VCaP (cell line): ENCODE results near the gene ZNF527.

Experiments used
- H3K27ac ChIP-seq: fragments of 450-650 bp; 2 replicates; pipeline ENCODE4 v1.5.1; 2017
- TF ChIP-seq, protein P1 (sequence below): fragments of 450-650 bp; conservative IDR thresholded peaks from 2 replicates; pipeline ENCODE4 v1.5.1; 2017; ENCODE audit warnings: mild to moderate bottlenecking, moderate library complexity

Gene ZNF527

DNA sequence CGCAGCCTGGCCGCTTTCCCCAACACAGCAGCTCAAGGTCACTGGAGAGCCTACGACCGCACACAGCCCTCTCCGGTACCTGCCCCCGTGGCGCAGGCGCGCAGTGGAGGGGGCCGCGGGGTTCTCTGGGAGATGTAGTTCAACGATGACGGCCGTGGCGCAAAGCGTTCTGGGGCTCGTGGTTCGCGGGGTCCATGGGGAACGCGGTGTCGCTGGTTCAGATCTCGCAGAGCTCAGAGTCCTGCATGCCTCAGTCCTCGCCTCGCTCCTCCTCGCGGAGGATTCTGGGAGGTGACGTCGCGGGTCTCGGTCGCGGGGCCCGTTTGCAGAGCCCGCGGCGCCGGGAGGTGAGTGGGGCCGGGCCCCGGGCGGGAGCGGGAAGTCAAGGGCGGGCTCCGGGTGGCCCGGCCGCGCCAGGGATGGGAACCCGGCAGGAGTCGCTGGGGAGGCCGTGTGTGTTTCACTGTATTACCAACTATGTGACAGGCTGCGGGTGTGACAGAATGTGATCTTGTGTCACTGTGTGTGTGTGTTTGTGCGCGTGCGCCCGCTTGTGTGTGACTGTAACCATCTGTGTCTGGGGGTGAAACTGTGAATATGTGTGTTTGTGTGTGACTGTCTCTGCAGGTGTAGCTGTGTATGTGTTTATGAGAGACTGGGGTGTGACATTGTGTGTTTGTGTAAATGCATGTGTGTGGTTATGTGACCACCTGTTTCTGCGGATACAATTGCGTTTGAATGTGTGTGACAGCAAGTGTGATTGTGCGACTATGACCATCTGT is at the start of gene ZNF527:
TSS of gene ZNF527 (plus strand) at position 220 of the 782 bp plus-strand sequence. CDS start 3,100 bp downstream, outside the sequence.
- TF ChIP-seq, protein P1, sequence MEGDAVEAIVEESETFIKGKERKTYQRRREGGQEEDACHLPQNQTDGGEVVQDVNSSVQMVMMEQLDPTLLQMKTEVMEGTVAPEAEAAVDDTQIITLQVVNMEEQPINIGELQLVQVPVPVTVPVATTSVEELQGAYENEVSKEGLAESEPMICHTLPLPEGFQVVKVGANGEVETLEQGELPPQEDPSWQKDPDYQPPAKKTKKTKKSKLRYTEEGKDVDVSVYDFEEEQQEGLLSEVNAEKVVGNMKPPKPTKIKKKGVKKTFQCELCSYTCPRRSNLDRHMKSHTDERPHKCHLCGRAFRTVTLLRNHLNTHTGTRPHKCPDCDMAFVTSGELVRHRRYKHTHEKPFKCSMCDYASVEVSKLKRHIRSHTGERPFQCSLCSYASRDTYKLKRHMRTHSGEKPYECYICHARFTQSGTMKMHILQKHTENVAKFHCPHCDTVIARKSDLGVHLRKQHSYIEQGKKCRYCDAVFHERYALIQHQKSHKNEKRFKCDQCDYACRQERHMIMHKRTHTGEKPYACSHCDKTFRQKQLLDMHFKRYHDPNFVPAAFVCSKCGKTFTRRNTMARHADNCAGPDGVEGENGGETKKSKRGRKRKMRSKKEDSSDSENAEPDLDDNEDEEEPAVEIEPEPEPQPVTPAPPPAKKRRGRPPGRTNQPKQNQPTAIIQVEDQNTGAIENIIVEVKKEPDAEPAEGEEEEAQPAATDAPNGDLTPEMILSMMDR, result peak; percentile 3; the same call in 1 of the 2 replicates
- peak within 1 kb of the TSS; percentile 82 for H3K27ac ChIP-seq

DNA sequence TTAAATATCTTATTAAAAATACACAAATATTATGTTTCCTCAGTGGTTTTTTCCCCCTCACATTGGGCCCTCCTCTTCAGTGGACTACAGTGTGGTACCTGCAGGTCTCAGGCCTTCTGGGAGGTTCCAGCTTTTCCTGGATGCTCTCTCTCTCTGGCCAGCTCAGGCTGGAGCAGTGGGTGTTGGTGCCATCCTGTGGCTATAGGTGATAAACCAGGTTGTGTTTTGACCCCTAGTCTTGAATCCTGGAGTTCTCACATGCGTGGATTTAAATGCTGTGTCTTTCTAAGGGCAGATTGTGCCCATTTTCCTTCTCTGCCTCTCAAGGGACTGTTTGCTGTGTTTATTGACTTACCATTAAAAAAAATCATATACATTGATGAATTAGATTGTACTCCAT is 41.2 kb upstream of the ZNF527 start:
- TF ChIP-seq, protein P1, result peak; percentile 78
- no peak overlapping the region for H3K27ac ChIP-seq

DNA sequence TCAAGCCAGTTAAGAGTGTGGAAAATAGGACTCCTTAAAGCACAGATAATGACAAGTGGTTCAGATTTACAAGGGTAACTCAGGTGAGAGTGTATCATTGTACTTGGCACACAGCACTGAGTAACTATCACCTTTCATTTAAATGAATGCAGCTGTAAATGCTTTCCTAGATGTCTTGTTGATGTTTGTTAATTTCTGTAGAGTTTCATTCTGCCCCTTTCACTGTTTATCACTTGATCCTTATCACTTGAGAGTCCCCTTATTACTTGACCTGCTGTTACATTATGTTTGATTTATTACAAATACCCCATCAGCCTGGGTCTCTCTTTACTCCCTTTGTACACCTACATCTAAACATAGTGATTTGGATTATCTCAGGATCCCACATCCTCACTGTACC is 38.1 kb upstream of the ZNF527 start:
- peak overlapping the region; percentile 14 for H3K27ac ChIP-seq

DNA sequence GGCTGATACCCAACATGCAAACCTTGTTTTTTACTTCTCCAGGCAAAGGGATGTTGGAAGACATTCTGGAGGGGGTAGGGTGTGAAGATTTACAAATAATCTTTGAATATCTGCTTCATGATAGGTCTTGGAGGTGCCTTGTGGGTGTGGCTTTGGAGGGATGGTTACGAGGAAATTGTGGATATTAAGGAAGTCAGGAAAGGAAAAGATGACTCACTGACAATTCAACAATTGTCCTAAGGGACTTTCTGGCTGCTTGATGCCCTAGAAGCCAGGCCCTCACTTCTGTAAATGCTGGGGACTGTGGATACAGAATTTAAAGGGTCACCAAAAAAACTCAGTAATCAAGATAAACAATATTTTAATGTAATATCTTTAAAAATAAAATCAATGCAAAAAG is 37.4 kb upstream of the ZNF527 start:
- H3K27ac ChIP-seq, result no peak overlapping the region
- TF ChIP-seq, protein P1, result no peak

More for the DNA sequence above, 38.1 kb upstream of the ZNF527 start:
- TF ChIP-seq, protein P1, result no peak

DNA sequence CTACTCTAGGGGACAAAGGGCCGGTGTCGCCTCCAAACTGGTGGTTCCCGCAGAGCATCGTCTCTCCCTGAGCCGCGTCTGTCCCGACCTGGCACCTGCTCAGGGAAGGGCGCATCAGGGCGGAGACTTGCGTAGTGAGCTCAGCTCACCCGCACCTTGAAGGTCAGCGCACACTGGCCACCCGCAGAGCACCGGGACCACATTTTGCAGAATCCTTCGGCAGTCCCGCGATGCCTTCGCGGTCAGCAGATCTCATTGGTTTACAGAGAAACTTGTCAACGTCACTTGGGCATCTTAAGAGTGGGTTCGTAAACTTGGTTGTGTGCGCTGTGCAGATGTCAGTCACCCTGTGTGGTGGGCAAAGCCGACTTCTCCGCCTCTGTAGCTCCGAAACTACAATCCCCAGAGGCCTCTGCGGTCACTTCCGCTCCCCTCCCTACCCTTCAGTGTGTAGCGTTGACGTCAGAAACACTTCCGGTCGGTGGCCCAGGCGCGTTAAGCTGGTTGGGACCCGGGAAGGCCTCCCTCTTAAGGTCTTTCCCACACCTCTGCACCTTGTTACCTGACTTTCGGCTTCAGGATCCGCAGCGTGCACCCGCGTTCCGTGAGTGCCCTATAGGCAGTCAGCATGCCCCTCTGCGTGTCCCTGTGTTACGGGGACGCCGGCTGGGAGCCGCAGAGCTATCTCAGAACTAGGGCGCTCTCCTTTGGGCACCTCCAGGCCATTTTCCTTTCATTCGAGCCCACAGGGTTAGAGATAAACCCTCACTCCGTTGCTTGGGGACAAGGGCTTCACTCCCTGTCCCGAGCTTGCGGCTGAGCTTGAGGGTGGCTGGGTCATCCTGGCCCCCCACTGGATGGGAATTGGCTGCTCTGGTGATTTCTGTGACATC is 36.5 kb upstream of the ZNF527 start:
- TF ChIP-seq, protein P1, result no peak
- H3K27ac ChIP-seq, result peak overlapping the region; percentile 84

DNA sequence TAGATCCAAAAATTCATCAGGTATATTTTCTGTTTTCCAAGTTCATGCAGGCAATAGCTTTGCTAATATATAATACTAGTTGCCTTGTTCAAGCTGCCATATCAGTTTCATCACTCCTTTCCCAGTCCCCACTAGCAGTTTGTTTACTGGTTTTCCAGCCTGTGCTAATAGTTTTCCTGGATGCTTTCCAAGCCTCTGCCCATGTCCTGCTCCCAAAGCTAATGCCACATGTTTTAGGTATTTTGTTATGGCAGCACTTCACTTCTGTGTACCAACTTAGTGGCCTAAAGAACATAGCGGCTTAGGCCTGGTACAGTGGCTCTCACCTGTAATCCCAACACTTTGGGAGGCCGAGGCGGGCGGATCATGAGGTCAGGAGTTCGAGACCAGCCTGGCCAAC is 28.1 kb upstream of the ZNF527 start:
- peak overlapping the region; percentile 58 for H3K27ac ChIP-seq
- TF ChIP-seq, protein P1, result no peak

DNA sequence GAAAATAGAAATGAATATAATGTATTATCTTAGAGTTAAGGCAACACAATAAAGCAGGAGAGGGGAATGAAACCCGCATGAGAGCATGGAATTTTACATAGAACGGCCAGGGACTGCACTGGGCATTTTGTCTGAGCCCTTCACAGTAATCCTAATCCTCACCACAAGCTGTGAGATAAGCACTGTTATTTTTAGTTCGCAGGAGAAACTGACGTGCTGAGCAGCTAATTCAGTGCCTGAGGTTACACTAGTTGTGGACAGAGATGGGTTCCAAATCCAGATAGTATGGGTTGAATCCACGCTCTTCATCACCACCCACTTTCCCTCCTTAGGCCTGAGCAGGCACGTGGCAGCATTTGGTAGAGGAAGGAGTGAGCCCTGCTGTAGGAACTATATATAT is 24.8 kb upstream of the ZNF527 start:
- H3K27ac ChIP-seq, result no peak overlapping the region
- TF ChIP-seq, protein P1, result no peak
